ENCODE data around the gene ZBTB45. TPM values are rescaled to one million over a fixed set of nuclear protein-coding genes. Genes with fewer than 3 reads are reported as not detected.
A peak's percentile ranks its signal among the peaks of the same experiment; 100 is the strongest.

The ZBTB45 gene
- total and polyA plus RNA-seq, 10 of the 15 experiments (the other 5 are each of a cell fraction or from before 2014, with no cell fraction given), result 0.29 to 17.2 (median 4.2) TPM

- FAIRE-seq (no peak), ATAC-seq (peak; percentile 6), DNase-seq (ENCODE audit: low read depth, low spot score) (no peak)
- H3K4me1 ChIP-seq (ENCODE audit: control insufficient read depth, insufficient read depth, low read length), result peaks cover 28% of the 10 kb centered on the region
- H4K20me1 ChIP-seq (ENCODE audit: control insufficient read depth, insufficient read depth), result no peaks in the 10 kb centered on the region
- CTCF ChIA-PET, result interaction anchor here (1.0 to 1.4 kb wide), 3 partner anchors 10 to 41 kb away, joined by 3 to 4 read pairs (median 3); no protein-coding TSS in a partner anchor
- H2AFZ ChIP-seq (ENCODE audit: control insufficient read depth, low read depth, low read length), result peak overlapping the region; percentile 45
- H3K27me3 ChIP-seq (replicated peaks in 1 of 2; ENCODE audit: control insufficient read depth in 2 of 2, insufficient read depth in 2 of 2, low read length in 1 of 2), result no peaks in the 10 kb centered on the region
- 0 out of 2 replicates have a peak overlapping the region, but pooled peaks have one; percentile 24 for H3K27ac ChIP-seq (ENCODE audit: control insufficient read depth, insufficient read depth)
- intact Hi-C loops (cut with micrococcal nuclease; ENCODE audit: unreplicated experiment), result no loop called here
- POLR2A ChIA-PET, result interaction anchor here (1.3 to 4.7 kb wide), 3 partner anchors 8 to 42 kb away, joined by 3 to 46 read pairs (median 10); partner anchors contain the start of genes MZF1 and ZBTB45
- no peaks in the 10 kb centered on the region for H3K9me3 ChIP-seq (replicated peaks; ENCODE audit: control insufficient read depth, insufficient read depth, low read length)
- H3K9ac ChIP-seq (ENCODE audit: control insufficient read depth, insufficient read depth, low read length), result peak overlapping the region; percentile 57
- H3K4me2 ChIP-seq (ENCODE audit: control insufficient read depth, insufficient read depth), result peak overlapping the region; percentile 97
- BruUV-seq (replicated peaks), result no TSS peak
- peaks cover 10% of the 10 kb centered on the region for H3K79me2 ChIP-seq (ENCODE audit: control insufficient read depth, insufficient read depth, low read length)
- no peaks in the 10 kb centered on the region; a peak in 1 of 4 replicates for H3K36me3 ChIP-seq (ENCODE audit: control insufficient read depth in 2 of 2, insufficient read depth in 2 of 2, low read length in 1 of 2)
- RAD21 ChIA-PET (ENCODE audit: unreplicated experiment), result no interaction called here
- WGBS (ENCODE audit: insufficient coverage, insufficient replicate concordance, low lambda C conversion rate, missing lambda C conversion rate), result 22% methylated on average over 97 of the region's 107 CpGs
- SMC1A ChIA-PET (ENCODE audit: uncharacterized antibody, unreplicated experiment), result interaction anchor here (1.0 to 1.3 kb wide), 2 partner anchors 17 to 35 kb away, joined by 3 read pairs; no protein-coding TSS in a partner anchor
- in situ Hi-C loops (cut with MboI), result no loop called here
- H3K4me3 ChIP-seq, result peak overlapping the region; percentile 60; the same call in 1 of the 2 replicates
- TF ChIP-seq ATF7 (IDR thresholded peaks at IDR 0.05; ENCODE audit: low read depth) (no peak), TCF7 (IDR thresholded peaks at IDR 0.05; ENCODE audit: borderline replicate concordance) (no peak), ATF2 (IDR thresholded peaks at IDR 0.05; ENCODE audit: low read length) (no peak), NRF1 (conservative IDR thresholded peaks at IDR 0.05; ENCODE audit: low read depth, low read length) (no peak), TCF12 (IDR thresholded peaks at IDR 0.05; ENCODE audit: low read depth, low read length) (no peak), FOS (IDR thresholded peaks at IDR 0.05; ENCODE audit: borderline replicate concordance, extremely low read depth, insufficient read length) (no peak), YY1 (IDR thresholded peaks at IDR 0.05; ENCODE audit: low read depth, low read length) (no peak), STAT3 (IDR thresholded peaks at IDR 0.05; ENCODE audit: low read depth, low read length) (no peak), REST (IDR thresholded peaks at IDR 0.05; ENCODE audit: low read depth, low read length) (no peak), TAF1 (IDR thresholded peaks at IDR 0.05; ENCODE audit: borderline replicate concordance, low read depth, low read length) (no peak), HDGF (IDR thresholded peaks at IDR 0.05) (no peak), NR2F1 (conservative IDR thresholded peaks at IDR 0.05) (no peak), DPF2 (IDR thresholded peaks at IDR 0.05) (peak; percentile 77; the same call in 1 of the 2 replicates), JUND (IDR thresholded peaks at IDR 0.05; ENCODE audit: low read depth, low read length) (no peak), E2F4 (IDR thresholded peaks at IDR 0.05; ENCODE audit: low read depth, low read length) (no peak), RB1 (IDR thresholded peaks at IDR 0.05; ENCODE audit: borderline replicate concordance) (no peak), MTA2 (IDR thresholded peaks at IDR 0.05; ENCODE audit: low read depth) (no peak), CBX3 (IDR thresholded peaks at IDR 0.05; ENCODE audit: borderline replicate concordance, low read depth) (no peak), HDAC2 (IDR thresholded peaks at IDR 0.05) (no peak), HDAC6 (IDR thresholded peaks at IDR 0.05; ENCODE audit: unreplicated experiment) (peak; percentile 98)
These were observed 42.8 kb upstream of the ZBTB45 start for GRCh38 chr19:58562122-58563033.

Data from GM12878 (cell line).